GM19099 (cell line): ENCODE results near the gene FAM240A.

Source experiments
- POLR2A ChIP-seq: IDR thresholded peaks from 3 replicates; pipeline ENCODE4 v1.6.1; 2011; ENCODE audit warnings: low read depth; ENCODE audit not compliant: insufficient read length; ENCODE audit errors: extremely low read depth

The FAM240A gene

DNA sequence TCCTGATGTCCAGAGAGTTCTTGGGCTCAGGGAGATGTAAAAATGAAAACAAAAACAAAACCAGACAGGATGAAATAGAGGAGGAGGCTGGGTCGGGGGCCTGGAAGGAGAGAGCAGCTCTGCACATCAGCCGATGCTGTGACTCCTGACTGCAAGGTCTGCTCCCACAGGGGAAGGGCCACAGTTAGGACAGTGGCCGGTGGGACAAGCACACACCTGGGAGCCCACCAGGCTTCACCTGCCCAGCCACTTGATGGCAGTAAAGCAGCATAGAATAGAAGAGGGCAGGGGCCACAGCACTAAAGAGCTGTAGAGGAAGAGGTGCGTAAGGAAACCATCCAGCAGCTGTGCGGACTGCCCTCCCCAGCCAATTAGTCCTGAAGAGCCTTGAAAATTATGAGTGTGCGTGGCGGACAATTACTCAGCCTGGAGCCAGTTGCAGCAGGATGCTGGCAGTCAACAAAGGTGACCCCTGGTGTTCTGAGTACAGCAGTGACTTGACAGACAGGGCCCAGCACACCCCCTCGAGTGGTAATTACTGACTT is 51.3 kb downstream of the FAM240A start:
- TF ChIP-seq POLR2A = no peak

DNA sequence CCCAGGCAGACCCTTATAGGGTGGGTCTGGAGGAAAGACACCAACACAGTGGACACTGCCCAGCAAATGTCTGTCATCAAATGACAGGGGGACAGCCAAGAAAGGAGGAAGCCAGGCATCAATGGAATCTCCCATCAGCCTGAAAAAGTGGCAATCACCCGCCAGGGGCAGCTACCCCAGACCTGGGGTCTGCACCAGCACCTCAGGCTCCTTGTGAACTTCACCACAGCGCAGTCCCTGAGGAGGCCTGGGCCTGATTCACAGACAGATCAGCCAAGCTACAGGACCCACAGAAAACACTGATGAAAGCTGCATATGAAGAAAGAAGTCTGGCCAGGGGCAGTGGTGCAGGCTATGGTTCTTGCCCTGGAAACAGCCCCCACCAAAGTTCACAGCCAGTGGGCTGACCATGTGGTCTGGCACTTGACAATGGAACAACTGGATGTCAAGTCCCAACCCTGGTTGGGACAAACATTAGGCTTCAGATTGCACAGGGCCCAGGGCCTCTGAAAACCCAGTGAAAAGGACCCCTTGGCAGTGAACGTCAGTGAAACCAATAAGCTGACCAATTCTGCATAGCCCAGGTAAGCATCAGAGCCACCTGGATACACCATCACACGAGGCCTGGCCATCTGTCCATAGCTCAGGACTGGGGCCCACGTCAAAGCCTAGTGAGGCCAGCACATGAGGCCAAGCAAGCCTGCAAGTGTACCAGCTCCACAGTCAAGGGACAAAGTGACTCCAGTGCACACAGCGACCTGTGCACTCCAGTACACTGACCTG is 52.1 kb downstream of the FAM240A start:
- no peak for TF ChIP-seq POLR2A

DNA sequence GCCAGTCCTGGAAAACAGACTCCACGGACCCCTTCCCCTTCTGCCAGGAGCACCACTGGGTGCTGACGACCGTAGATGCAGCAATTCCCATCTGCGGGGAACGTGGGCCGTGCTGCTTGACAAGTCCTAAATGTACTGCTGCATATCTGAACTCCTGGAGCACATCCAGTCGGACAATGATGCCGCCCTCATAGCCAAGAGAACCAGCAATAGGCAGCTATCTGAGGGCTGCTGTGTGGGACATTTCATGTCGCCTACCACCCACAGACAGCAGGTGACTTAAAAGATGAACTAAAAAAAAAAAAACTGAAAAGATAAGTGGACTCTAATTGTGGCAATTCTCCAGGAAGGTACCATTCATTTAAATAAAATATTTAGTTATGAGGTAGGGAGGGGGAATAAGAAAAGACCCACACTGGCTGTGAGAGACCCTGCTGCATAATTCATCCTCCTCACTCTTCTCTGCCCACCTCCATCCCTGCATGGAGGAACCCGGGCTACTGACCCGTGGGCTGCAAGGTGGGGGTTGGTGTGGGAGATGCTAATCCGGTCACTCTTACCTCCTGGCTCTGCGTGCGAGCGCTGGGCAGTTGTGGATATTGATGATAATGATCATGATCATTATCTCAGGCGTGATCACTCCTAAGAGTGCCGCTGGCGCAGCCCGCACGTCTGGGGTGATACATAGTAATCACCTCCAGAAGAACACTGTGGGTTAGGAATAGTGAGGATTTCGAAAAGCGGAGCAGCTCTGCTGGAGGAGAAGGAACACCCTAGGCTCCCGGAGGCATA is 52.8 kb downstream of the FAM240A start:
- TF ChIP-seq POLR2A = no peak

DNA sequence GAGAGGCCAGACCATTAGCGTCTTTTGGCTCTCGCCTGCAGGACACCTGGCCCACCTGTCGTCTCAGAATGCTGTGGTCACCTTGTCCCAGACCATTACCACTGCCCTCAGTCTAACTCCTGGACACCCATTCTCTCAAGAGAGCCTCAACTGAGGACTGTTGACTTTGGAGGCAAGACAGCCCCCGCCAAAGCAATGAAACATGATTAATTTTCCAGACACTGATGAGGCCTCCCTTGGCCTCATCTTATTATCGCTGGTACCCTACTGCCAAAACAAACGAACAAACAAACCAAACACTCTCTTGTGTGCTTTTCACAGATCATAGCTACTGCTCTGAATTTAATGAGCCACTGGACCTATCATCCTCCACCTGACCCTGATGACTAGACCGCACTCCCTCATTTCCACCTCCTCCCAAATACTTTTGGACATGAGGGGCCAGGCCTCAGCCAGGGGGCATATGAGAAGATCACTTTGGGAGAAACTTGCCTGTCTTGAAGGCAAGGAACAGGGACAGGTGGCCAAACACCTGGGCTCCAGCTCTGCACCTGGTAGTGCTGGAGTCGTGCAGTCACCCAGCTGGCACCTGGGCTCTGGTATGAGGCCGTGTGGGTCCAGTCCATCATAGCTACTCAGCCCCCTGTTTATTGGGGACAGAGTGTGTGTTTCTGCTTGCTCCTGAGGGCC is 53.6 kb downstream of the FAM240A start:
- no peak for TF ChIP-seq POLR2A

DNA sequence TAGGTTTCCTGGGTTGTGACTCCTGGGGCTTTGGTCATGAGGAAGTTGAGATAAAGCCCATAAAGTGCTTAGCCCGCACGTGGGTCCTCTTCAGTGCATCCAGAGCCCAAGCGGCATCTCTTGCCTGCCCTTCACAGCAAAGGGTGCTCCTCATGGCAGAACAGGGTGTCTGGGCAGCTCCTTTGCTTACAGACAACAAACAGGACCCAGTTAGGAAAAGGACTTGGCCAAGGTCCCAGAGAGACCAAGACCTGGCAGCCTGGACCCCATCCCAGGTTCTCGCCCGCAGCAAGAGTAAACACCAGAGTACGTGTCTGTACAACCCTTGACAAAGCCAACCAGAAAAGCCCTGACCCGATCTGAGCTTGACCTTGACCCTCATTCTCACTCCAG is 54.1 kb downstream of the FAM240A start:
- TF ChIP-seq POLR2A = no peak

DNA sequence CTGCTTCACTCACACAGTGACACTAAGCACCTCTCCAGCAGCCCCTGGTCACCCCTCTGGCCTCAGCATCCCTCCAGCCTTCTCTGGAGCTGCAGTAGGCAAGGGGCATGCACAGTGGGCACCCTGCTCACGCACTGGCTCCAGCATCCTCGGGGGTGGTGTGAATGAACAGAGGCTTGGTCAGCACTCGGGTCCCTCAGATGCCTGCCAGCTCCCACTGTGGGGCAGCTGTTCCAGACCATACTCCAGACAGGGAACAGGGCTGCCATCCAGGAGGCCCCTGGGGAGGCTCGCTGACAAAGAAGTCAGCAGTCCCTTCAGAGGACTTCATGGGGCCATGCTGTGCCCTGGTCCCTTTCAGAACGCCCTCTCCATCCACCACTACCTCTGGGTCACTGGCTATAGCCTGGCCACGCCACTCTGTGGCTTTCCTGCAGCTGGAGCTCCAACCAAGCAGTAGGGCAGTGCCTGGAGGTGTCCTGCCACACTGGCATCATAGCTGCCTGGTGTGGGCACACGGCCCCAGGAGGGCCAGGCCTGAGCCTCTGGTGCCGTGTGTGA is 54.8 kb downstream of the FAM240A start:
- no peak for TF ChIP-seq POLR2A

DNA sequence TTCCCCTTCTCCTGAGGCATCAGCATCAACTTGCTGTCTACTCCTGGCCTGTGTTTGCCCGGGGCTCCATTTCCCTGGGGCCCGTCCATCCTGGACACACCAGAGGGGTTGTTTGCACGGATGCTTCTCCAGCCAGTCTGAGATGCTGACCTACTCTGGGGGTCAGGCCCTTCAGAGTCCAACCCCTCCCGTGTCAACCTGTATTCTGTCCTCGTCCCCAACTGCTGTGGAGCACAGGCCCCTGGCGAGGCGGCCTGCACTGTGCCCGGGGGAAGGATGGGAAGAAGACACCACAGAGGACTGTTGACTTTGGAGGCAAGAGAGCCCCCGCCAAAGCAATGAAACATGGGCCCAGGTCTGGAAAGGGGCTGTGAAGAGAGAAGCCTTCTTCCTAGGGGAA is 55.3 kb downstream of the FAM240A start:
- no peak for TF ChIP-seq POLR2A

DNA sequence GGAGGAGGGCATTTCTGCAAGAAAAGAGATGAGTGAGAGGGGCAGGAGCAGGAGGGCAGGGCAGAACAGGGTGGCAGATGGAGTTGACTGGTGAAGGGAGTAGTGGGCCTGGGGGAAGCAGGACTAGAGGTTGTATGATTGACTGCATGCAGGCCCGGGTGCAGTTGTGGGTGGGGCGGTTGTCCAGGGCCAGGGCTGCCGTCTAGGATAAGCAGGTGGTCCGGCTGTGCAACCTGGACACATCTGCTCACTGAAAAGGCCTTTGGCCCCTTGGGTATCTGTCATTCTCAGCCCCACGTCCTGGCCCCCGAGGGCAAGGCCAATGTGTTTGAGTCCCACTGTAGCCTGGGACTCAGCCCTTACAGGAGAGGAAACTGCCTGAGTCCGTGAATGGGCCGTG is 55.8 kb downstream of the FAM240A start:
- TF ChIP-seq POLR2A = no peak

DNA sequence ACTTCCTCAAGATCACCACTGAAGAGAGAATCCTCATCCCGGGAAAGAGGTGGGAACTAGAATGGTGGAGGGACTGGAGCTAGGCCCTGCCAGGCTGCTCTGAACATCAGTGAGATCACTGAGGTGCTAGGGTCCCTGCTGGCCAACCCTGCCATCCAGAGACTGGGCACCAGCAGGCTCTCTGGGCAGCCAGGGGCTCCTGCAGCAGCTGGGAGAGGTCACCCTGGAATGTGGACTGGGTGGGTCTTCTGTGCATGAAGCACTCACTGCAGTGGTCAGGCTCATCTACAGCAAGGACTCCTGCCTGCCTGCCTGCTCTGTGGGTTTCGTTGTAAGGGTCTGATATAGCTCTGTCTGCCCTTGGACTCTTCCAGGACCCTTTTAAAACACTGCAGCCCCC is 56.3 kb downstream of the FAM240A start:
- no peak for TF ChIP-seq POLR2A

DNA sequence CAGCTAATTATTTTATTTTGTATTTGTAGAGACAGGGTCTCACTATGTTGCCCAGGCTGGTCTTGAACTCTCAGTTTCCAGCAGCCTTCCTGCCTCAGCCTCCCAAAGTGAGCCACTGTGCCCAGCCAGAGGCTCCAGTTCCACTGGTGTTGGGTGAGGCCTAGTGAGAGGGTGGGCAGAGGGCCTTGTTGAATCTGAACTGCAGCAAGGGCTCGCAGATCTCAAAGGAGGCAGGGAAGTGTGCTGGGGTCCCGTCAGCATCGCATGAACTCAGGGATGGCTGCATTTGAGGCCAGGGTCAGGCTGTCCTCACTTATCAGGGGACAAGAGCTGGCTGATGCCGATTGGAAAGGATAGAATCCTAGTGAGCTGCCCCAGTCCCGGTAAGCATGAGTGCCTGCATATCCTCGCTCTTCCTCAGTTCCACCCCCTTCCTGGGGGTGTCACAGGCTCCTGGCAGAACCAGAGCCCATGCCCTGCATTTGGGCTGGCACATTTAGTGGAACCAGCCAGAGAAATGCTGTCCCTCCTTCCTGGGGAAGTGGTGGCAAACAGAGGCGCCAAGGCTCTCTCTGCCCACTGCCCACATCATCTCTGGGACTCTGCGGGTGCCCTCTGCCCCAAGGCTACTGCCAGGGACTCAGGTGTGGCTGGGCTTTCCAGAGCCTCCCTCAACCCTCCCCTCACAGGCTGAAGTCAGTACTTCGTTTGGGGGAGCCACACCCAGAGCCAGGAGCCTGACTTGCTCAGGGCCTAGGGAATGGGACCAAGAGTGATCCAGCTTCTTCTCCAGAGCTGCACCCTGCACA is 57.1 kb downstream of the FAM240A start:
- TF ChIP-seq POLR2A = no peak

DNA sequence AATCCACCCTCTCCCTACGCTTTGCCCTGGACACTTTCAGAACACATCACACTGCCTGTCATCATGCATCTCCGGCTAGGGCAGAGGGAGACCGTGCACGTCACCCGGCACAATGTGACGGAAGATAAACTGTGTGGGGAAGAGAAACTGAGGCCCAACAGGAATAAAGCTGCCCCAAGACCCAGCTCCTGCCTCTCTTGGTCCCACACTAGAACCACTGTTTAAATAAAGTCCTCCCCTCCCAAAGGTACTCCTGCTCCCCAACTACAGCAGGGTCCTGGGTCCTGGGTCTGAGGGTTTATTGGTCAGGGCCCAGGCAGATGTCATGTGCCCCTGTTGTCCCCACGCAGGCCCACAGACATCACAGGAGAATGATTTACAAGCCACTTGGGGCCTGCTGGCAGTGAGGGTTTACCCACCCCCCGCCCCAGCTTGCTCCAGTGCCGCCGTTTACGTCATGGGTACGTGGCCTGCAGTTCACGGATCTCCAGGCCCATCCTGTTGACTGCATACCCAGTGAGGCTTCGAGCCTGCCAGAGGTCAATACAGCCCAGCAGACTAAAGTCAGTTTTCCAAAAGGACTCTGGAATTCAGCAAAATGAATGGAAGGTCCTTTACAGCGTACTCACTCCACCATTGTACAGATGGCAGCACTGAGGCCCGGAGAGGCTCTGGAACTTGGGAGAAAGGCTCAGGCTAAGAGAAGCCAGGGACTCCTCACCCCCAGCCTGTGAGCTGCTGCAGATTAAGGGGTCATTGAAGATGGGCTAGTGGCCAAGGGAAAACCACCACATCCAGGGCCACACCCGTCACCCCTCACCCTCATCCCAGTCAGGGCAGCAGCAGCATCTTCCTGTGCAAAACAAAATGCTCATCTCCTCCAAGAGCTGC is 57.9 kb downstream of the FAM240A start:
- TF ChIP-seq POLR2A = no peak

DNA sequence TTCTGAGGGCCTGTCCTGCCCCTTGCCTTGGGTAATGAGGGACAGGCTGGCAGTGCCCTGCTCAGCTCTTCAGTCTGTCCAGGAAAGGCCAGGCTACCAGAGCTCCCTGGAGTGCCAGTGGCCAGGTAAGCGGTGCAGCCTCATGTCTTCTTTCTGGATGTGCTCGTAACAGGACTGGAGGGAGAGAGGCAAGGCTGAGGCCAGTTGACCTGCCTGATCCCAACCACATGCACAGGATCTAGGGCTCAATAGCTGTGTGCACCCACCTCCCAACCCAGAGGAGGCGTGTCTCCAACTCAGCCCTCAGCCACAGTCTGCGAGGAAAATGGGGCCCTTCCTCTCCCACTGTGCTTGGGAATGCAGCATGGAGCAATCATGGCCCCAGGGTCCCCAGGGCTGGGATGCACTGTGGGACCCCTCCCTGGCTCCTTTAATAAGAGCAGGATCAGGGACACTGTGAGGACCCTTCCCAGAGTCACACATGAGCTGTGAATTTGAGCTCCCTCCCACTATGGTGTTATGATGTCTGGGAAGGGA is 58.6 kb downstream of the FAM240A start:
- TF ChIP-seq POLR2A = no peak

DNA sequence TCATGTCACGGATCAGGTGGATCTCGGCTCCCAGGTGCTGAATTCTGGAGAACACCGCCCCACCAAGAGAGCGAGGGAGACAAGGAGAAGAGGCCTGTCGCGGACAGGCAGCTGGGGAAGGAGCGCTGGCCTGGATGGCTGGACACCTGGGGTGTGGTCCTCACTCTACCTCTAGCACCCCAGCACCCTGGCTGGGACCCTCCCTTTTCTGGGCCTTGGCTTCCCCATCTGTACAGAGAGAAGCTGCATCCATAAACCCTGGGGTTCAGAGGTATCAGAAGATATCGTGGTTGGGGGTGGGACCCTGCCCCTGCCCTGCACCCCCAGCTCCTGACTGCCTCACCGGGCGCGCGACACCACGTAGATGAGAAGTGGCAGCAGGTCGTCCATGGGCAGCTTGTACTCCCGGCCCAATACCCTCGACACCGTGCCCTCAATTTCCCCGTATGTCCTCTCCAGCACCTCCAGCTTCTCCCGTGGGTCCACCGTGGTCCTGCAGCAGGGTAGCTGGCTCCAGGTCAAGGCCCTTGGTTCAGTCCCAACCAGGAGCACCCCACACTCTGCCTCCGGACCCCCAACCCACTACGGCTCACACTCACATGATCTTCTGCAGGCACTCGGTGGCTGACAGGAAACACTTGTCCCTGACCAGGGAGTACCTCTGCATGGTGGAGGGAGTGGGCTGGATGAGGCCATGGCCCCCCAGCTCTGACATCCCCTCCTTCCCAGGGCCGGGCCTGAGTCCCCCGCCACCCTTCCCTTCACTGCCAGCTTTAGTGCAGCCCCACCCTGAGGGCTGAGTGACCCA is 59.4 kb downstream of the FAM240A start:
- no peak for TF ChIP-seq POLR2A

DNA sequence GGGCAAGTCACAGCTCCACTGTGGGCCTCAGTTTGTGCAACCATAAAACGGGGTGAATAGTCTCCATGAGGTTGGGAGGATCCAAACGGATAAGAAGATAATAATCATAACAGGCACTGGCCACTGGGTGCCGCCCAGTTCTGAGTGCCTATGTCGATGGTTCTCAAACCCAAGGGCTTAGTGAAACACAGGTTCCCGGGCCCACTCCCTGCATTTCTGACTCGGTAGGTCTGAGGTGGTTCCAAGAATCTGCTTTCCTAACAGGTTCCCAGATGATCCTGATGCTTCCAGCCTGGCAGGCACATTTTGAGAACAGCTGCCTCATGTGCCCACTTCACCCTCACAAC is 60.0 kb downstream of the FAM240A start:
- no peak for TF ChIP-seq POLR2A
